ENCODE data around the gene NFATC3. TPM values are rescaled to one million over a fixed set of nuclear protein-coding genes. Genes with fewer than 3 reads are reported as not detected.

The NFATC3 gene
- total and polyA plus RNA-seq, 4 donors, result 9.7 to 21.2 (median 16.8) TPM

DNA sequence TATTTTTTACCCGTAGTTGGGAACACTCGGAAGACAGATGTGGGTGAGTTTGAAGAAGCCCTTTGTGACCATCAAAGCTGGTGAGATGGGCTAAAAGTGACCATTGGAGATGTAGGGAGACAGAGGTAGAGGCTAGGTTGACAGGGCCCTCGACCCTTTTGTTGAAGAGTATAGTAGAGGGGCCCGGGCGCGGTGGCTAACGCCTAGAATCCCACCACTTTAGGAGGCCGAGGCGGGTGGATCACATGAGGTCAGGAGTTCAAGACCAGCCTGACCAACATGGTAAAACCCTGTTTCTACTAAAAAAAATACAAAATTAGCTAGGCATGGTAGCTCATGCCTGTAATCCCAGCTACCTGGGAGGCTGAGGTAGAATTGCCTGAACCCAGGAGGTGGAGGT is 16.2 kb upstream of the NFATC3 start (continued):
- TF ChIP-seq, protein P1, sequence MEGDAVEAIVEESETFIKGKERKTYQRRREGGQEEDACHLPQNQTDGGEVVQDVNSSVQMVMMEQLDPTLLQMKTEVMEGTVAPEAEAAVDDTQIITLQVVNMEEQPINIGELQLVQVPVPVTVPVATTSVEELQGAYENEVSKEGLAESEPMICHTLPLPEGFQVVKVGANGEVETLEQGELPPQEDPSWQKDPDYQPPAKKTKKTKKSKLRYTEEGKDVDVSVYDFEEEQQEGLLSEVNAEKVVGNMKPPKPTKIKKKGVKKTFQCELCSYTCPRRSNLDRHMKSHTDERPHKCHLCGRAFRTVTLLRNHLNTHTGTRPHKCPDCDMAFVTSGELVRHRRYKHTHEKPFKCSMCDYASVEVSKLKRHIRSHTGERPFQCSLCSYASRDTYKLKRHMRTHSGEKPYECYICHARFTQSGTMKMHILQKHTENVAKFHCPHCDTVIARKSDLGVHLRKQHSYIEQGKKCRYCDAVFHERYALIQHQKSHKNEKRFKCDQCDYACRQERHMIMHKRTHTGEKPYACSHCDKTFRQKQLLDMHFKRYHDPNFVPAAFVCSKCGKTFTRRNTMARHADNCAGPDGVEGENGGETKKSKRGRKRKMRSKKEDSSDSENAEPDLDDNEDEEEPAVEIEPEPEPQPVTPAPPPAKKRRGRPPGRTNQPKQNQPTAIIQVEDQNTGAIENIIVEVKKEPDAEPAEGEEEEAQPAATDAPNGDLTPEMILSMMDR (IDR thresholded peaks at IDR 0.05; ENCODE audit: low read depth, low read length, missing input control), result no peak
- TF ChIP-seq SP1 (IDR thresholded peaks at IDR 0.05) (no peak), RAD21 (IDR thresholded peaks at IDR 0.05) (no peak), FOXA1 (IDR thresholded peaks at IDR 0.05) (no peak), YY1 (IDR thresholded peaks at IDR 0.05) (no peak), TAF1 (conservative IDR thresholded peaks at IDR 0.05) (no peak), HNF4A (conservative IDR thresholded peaks at IDR 0.05) (no peak)
- TF ChIP-seq, protein P2, sequence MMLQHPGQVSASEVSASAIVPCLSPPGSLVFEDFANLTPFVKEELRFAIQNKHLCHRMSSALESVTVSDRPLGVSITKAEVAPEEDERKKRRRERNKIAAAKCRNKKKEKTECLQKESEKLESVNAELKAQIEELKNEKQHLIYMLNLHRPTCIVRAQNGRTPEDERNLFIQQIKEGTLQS (IDR thresholded peaks at IDR 0.05), result no peak

DNA sequence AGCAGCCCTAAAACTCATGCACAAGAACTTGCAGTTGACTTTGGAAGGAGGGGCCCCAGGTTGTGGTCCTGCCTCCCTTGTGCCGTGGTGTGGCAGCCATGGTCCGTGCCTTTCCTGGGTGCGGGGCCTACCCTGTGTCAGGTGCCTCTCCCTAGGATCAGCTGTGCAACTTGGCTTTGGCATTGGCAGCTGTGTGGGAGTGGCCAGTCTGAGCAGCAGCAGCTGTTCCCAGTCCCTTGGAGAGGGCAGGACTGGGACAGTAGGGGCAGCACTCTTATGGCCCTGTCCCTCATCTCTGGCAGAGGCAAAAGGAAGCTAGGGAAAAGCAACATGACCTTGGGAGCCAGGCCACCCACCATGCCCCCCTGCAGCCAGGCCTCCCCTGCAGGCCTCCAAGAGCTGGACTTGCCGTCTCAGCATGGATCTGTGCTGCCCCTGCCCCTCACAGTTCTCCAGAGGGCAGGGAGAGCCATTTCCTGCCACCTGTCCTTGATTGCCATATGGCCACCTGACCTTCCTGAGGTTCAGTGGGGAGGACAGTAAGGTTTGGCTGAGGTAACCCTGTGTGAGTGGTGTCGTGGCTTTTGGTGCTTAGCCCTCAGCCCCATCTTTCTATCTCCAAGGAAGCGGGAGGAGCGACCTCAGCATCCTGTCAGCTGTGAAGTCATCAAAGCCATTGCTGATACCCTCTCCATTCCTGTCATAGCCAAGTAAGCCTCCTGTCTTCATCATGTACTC is 15.5 kb upstream of the NFATC3 start:
- Histone ChIP-seq H3K9ac (ENCODE audit: low read depth in 1 of 2, low read length in 2 of 2) (no peak overlapping the region), H3K9me3 (ENCODE audit: control insufficient read depth in 4 of 4, low read length in 3 of 4) (no peaks in the 10 kb centered on the region), H3K4me3 (ENCODE audit: low read depth in 1 of 3, low read length in 3 of 3) (no peak overlapping the region), H3K4me1 (ENCODE audit: control insufficient read depth in 4 of 4, insufficient read depth in 4 of 4, low read length in 3 of 4) (peaks cover 4 to 24% (median 19%) of the 10 kb centered on the region in 4 donors), H3K36me3 (ENCODE audit: control insufficient read depth in 4 of 4, insufficient read depth in 3 of 4, low read depth in 1 of 4, low read length in 3 of 4) (peaks cover 0 to 19% (median 7%) of the 10 kb centered on the region in 4 donors), H3K27ac (ENCODE audit: low read depth in 1 of 2, low read length in 2 of 2) (no peak overlapping the region), H3K27me3 (ENCODE audit: control insufficient read depth in 4 of 4, insufficient read depth in 4 of 4, low read length in 3 of 4) (no peaks in the 10 kb centered on the region)
- TF ChIP-seq RXRA (IDR thresholded peaks at IDR 0.05), result no peak
- TF ChIP-seq FOXA1 (IDR thresholded peaks at IDR 0.05), result no peak
- no peak for TF ChIP-seq JUND (IDR thresholded peaks at IDR 0.05)
- no peak for TF ChIP-seq RAD21 (IDR thresholded peaks at IDR 0.05)
- no peak for TF ChIP-seq NR2F2 (IDR thresholded peaks at IDR 0.05)
- TF ChIP-seq, protein P1 (IDR thresholded peaks at IDR 0.05; ENCODE audit: low read depth, low read length, missing input control), result no peak
- no peak for DNase-seq (ENCODE audit: low spot score)
- 72% methylated on average over 7 of the region's 7 CpGs for WGBS

DNA sequence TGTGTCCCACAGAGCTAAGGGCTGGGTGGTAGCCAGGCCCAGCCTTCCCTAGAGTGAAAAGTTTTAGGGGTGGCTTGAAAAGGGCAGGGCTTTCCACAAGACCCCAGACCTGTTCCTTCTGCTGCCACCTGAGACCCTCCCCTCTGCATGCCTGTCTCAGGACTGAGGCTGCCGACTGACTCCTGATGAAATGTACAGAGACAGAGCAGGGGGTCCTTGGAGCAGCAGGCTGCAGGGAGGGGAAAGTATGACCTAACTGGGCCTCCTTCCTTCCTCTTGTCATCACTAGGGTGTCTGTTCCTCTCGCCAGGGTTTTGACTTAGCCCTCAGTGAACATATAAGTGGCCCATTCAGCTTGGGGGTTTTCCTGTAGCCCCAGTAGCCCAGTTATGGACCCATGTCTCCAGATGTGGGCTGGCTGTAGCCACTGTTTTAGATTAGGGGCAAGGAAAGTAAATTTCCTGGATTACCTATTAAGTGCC is 14.9 kb upstream of the NFATC3 start:
- H3K27ac ChIP-seq (ENCODE audit: low read depth in 1 of 2, low read length in 2 of 2), result no peak overlapping the region
- peaks cover 4 to 23% (median 17%) of the 10 kb centered on the region in 4 donors for H3K4me1 ChIP-seq (ENCODE audit: control insufficient read depth in 4 of 4, insufficient read depth in 4 of 4, low read length in 3 of 4)

More for the DNA sequence above, 14.9 kb upstream of the NFATC3 start:
- H3K4me3 ChIP-seq (ENCODE audit: low read depth in 1 of 3, low read length in 3 of 3), result no peak overlapping the region
- WGBS, result 68% methylated on average over 2 of the region's 2 CpGs
- H3K36me3 ChIP-seq (ENCODE audit: control insufficient read depth in 4 of 4, insufficient read depth in 3 of 4, low read depth in 1 of 4, low read length in 3 of 4), result peaks cover 0 to 19% (median 7%) of the 10 kb centered on the region in 4 donors
- peak overlapping the region in 1 of 2 donors; percentile 43 for H3K9ac ChIP-seq (ENCODE audit: low read depth in 1 of 2, low read length in 2 of 2)
- H3K27me3 ChIP-seq (ENCODE audit: control insufficient read depth in 4 of 4, insufficient read depth in 4 of 4, low read length in 3 of 4), result no peaks in the 10 kb centered on the region
- TF ChIP-seq, protein P3, sequence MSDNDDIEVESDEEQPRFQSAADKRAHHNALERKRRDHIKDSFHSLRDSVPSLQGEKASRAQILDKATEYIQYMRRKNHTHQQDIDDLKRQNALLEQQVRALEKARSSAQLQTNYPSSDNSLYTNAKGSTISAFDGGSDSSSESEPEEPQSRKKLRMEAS (IDR thresholded peaks at IDR 0.05), result no peak
- TF ChIP-seq, protein P1 (IDR thresholded peaks at IDR 0.05; ENCODE audit: low read depth, low read length, missing input control), result no peak
- no peak for TF ChIP-seq RXRA (IDR thresholded peaks at IDR 0.05)
- no peak for TF ChIP-seq RAD21 (IDR thresholded peaks at IDR 0.05)
- no peak for DNase-seq (ENCODE audit: low spot score)
- no peaks in the 10 kb centered on the region for H3K9me3 ChIP-seq (ENCODE audit: control insufficient read depth in 4 of 4, low read length in 3 of 4)

Measured in liver (tissue), 9 donors.